Activated CD4-positive, alpha-beta T cell treated with anti-CD3 and anti-CD28 coated beads, Interleukin-2, amount 50 U/mL, for 16 hours (primary cell): ENCODE data around the gene TRPM6.

Source experiments
- DNase-seq: peaks from one replicate; pipeline ENCODE4 v3.0.0-alpha.2; 2020

TRPM6 gene

DNA sequence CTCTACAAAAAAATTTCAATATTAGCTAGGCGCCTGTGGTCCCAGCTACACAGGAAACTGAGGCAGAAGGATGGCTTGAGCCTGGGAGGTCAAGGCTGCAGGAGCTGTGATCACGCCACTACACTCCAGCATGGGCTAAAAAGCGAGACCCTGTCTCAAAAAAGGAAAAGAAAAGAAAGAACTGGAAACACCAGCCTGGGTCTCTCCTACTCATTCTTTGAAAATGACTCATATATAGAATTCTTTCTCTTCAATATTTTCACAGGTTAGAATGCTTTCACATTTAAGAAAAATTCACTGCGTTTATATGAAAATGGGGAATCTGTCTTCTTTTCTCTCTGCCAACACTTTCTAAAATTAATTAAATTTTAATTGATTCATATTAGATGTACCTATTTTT, 115.6 kb downstream of the TRPM6 start:
- DNase-seq: peak; percentile 61

DNA sequence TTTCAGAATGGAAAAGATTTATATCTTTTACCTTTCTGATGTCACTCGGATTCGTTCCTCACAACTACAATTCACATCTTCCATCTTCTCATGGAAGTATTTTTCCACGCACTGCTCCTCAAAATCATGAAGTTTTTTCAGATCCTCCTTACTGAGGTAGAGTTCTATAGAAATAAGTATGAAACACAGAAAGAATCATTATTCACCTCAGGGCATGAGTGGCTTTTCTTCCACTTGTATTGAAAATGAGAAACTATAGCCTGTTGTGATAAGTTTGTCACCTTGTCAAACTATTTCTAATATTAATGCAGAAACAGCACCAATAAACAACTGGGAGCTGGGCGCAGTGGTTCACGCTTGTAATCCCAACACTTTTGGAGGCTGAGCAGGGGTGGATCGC, 116.0 kb downstream of the TRPM6 start:
- DNase-seq: peak; percentile 8

DNA sequence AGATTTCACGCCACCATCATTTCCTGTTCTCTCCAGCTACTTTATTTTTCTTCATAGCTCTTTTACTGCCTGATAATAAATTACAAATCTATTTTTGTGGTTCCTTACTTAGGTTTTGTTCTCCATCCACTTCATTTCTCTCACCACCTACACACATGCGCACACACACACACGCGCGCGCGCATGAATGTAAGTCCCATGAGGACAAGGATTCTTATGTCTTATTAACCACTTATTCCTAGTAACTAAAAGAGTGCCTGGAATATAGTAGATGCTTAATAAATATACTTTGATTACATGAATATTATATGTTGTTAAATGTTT, 116.5 kb downstream of the TRPM6 start:
- no peak for DNase-seq

DNA sequence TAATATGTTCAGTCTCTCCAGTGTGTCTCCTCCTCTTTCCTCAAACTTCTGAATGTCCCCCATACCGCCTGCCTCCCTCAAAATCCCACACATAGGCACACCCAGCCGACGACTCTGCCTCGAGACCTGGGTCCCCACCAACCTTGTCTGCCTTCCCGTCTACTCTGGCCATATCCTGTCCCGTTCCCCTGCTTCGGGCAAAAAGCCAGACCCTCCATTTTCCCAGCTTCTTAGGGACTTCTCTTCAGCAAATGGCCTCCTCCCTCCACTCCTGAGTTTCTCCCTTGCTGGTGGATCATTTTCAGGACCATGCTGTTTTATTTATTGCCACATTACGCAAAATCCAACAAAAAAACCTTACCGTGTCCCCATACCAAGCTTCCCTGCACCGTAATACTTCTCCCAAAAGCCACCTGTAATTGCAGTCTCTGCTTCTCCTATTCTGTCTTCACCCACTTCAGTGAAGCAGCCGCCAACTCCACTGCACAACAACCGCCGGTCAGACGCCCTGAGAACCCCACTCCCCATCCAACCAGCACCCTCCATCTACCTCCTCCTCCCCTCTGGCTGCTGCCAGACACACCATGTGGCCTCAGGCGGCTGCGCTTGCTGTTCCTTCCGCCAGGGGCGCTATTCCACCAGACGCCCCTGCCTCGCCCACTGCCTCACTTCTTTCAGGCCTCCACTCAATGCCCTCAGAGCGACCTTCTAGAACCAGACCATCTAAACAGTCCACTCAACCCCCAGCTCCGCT, 117.0 kb downstream of the TRPM6 start:
- DNase-seq: peak; percentile 16

DNA sequence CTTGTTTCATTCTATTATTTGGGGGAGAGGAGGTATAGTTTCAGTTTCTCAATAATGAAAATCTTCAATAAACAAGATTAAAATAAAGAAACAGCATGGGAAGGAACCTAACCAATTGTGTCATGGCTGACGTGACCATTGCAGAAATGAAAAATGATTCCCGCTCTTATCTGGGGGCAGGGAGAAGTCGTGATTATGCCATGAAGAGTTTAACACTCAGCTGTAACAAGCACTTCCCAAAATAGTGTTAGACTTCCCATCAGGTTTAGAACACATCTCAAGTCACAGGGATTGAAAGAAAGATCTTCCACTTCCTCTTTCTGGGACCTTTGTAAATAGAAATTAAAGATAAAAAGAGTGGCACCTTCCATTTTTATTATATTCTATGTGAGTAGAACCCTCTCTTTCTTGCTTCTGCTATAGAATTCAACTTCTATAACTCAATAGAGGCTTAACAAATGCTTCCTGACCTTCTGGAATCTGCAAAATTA, 122.2 kb downstream of the TRPM6 start:
- DNase-seq: no peak

DNA sequence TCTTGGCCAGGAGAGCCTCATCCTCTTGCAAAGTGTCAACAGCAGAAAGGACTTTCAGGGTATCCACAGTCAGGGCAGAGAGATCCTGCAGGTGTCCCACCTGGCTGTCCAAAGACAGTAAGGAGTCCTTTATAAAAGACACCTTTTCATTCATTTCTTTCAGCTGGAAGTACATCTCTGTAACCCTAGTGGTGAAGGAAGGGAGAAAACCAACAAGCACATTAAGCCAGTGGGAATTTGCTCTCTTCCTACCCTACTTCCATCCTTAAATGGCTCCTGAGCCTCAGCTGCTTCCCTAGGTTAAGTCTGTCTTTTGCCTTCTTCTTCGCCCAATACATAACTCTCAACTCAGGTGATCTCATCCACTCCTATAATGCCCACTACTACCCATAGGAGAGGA, 124.8 kb downstream of the TRPM6 start:
- DNase-seq: no peak

DNA sequence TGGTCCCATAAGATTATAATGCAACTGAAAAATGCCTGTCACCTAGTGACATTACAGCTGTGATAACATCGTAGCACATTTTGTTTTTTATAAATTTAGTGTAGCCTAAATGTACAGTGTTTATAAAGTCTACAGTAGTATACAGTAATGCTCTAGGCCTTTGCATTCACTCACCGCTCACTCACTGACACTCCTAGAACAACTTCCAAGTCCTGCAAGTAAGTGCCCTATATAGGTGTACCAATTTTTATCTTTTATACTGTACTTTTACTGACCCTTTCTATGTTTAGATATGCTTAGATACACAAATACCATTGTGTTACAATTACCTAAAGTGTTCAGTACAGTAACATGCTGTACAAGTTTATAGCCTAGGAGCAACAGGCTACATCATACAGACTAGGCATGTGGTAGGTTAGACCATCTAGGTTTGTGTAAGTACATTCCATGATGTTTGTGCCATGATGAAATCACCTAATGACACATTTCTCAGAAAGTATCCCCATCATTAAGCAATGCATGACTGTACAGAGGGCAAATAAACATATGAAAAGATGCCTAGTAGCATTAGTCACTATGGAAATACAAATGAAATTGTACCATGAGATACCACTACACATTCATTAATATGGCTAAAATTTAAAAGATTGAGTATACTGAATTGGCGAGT, 127.6 kb downstream of the TRPM6 start:
- DNase-seq: no peak

DNA sequence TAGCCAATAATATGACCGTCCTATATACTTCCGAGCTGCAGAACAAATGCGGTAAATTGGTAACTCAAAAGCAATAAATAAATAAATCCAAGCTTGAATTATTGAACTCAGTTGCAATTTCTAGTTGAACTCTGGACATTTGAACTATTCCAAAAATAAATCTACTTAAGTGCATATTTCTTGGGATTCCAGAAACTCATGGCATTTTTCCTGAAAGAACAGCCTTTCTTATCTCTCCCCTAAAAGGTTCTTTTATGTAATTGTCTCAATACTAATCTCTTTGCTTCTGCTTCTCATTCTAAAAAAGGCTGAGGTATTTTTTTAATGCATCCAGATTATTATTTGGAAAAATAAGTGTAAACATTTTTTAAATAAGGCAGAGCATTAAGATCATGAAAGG, 131.7 kb downstream of the TRPM6 start:
- DNase-seq: no peak

DNA sequence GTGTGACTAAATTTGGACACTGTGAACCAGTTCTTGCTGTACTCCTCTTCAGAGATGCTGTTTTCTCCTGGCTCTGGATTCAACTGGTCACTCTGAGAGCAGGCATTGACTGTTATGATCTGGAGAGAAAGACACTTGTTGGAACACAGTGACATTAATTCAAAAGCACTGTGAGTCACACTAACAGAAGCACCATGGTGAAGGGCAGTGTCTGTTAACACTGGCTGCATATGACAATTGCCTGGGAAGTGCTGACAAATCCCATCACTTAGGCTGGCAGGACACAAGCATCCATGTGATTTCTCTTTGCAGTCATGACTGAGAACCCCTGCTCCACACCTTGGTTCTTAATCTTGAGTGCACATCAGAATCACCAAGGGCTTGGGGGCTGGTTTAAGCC, 132.4 kb downstream of the TRPM6 start:
- DNase-seq: no peak

DNA sequence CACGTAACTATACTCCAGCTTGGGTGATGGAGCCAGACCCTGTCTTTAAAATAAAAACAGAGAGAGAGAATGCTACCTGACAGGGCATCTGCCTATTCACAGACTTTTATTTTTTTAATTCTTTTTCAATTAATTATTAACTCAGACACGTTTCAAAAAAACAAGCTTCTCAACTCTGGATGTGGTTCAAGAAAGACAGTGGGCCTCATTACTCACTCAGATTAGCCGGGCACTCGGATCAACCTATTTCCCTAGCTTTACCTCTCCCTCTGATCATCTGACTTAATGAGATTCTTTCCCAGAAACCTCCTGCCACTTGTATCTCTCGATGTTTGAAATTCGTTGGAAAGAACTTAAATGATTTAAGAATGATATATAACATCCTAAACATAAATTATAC, 134.1 kb downstream of the TRPM6 start:
- DNase-seq: no peak

DNA sequence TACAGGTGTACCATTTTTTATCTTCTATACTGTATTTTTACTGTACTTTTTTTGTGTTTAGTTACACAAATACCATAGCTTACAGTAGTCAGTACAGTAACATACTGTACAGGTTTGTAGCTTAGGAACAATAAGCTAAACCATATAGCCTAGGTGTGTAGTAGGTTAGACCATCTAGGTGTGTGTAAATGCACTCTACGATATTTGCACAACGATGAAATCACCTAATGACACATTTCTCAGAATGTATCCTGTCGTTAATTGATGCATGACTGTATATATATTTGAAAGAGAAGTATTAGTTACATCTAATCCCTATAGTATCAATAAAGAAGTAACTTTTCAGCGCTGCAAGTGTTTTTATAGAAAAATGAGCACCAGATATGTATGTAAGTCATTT, 138.8 kb downstream of the TRPM6 start:
- no peak for DNase-seq

DNA sequence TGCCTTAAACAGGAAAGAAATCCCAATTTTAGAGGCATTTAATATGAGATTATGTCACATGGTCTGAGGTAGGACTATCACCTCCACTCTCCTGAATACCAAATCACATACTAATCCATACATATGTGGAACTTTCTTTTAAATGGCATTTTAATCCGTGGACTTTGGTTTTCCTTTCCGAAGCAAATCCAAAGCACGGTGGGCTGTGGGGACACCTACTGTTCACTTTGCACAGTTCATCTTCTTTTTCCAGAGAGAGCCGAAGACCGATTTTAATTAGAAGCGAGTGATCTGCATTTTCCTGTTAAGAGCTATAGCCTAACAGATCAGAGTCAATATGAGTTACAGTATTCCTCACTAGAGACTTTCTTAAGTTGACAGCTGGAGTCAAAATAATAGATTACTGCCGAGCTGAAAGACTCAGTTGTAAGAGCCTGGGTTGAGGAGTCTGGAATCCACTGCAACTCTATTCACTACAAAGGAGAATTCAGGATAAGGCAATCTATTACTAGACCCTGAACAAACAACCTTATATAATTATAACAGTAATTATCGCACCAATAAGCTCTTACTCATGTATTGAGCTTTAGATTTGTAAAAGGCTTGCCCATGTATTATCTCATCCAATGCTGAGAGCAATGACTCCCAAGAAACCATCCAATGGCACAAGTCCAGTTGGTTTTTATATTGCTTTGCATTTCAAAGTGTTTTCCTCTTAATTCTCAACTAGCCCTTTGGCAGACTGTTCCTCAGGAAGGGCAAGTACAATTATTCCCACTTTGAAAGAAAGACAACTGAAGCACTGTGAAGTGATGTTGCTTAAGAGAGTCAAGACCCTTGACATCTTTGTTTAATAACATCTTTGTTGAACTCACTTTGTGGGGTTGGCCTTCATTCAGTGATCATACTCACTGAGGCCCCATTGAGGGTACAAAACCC, 144.7 kb downstream of the TRPM6 start:
- peak; percentile 10 for DNase-seq

DNA sequence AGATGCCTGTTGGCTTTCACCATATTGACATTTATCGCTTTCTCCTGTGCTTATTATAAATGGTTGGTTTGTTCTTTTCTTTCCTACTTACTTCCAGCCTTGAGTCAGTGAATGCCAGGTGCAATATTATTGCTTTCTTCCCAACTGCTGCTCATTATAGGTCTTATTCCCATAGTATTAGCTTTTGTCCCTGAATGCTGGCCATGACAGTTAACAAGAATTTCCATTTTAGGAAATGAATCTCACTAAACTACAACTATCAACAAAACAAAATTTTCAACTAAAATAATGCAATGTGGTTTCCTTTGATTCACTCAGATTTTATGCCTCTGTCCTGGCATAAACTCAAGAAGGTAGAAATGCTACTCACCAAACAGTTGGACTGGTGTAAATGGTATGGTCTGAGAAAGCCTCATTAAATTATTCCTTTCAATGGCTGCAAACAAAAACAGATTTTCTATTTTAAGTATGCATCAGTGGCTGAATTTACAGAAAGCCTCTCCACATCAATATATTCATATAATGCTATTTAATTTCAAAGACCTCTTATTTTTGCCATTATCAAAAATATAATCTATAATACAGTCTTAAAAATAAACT, 145.4 kb downstream of the TRPM6 start:
- DNase-seq: no peak

DNA sequence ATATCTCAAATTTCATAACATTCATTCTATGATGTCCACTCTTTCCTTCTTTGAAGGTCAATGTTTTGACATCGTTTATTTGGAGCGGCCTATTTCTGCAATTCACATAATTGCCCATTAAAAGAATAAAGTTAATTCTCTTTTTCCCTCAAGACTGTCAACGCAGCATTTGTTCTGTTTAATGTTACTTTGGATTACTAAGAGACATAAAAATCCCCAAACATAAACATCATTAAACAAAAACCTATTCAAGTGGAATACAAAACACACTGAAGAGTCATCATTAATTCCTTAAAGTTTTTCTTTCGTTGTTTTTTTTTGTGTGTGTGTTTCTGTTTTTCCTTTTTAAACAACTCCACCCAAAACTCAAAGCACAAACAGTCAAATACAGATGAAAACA, 151.1 kb downstream of the TRPM6 start:
- DNase-seq: no peak

DNA sequence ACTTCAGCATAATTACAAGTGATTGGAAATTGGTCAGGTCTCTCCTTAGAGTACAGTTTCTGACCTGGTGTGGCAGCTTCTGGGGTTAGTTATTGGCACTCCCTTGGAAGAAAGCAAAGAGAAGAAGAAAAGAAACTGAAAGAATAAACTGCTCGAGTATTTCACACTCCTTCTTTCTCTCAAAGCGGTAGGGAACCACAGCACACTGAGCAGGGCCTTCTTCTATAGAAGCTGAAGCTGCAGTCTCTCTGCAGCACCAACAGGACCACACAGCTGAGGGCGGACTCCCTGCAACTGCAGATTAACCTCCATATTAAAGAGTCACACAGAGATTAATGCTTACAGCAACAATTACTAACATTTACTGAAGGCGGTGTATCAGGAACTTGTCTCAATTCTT, 152.0 kb downstream of the TRPM6 start:
- no peak for DNase-seq

DNA sequence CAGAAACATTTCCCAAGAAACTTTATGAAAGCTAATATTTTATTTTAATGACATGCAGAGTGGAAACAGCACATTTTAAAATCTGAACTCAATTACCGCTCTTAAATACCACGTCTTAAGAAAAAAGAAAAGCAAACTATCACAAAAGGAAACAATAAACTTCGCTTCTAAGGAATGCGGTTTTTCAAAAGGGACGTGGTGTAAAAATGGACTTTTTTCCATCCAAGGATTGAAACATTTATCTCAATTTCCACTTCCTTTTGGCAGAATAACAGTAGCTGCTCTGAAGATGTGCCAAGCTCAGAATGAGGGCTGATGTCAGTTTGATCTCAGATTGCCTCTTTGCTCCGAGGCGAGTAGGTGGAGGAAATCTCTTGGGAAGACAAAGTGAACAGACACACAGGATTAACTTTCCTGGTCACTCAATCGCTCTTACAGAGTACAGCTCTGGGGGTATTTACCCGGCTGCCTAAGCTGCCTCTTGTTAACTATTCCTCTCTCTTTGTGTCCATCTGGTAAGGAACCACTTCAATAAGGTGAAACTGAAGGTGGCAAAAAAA, 158.5 kb downstream of the TRPM6 start:
- DNase-seq: no peak

DNA sequence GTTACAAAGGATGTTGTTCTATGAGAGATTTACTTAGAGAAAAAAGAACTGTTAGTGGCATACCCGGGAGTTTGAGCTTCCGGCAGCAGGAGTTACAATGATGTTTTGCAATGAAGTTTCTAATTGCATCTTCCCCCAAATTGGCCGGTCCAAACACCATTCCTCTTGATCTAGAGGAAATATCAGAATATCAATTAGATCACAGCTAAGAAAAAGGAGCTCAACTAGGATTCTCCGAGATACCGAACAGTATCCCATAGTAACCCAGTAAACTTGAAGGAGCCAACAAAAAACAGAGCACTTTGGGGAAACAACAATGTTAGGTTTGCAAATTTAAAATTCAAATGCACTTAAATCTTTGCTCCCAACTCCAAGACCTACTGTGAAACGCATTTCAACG, 159.5 kb downstream of the TRPM6 start:
- no peak for DNase-seq

DNA sequence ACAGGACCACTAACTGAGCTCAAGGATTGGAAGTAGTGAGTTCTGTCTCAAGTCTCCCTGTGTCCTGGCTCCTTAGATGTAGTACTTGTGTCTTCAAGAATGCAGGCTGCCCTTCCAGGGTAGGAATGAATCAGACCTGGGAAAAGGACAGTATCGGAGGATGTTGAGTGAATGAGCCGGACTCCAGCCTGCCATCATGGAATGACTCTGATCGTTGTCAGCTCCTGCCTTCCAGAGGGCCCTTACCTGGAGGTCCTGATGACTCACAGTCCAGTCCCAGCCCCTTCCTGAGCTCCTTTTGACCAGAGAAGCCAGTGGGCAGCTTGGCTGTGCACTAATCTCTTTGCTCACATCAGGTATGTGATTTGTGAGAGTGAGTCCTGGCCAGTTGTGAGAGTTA, 161.1 kb downstream of the TRPM6 start:
- no peak for DNase-seq

DNA sequence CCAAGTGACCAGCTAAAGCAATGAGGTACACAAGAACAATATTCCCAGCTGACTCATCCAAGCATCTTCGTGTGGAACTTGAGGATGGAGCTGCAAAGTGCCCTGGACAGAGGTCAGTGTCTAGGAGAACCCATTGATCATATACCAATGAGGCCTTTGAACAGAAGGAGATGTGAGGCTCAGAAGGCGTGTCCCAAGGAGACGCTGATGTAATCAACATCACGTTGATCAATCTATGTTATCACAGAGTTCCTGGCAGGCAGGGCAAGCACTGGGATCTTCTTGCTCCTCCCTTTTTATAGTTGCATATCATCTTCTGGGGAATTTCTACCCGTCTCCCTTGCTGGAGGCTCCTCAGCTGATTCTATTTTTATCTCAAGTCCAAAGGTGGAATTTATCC, 163.4 kb downstream of the TRPM6 start:
- no peak for DNase-seq

DNA sequence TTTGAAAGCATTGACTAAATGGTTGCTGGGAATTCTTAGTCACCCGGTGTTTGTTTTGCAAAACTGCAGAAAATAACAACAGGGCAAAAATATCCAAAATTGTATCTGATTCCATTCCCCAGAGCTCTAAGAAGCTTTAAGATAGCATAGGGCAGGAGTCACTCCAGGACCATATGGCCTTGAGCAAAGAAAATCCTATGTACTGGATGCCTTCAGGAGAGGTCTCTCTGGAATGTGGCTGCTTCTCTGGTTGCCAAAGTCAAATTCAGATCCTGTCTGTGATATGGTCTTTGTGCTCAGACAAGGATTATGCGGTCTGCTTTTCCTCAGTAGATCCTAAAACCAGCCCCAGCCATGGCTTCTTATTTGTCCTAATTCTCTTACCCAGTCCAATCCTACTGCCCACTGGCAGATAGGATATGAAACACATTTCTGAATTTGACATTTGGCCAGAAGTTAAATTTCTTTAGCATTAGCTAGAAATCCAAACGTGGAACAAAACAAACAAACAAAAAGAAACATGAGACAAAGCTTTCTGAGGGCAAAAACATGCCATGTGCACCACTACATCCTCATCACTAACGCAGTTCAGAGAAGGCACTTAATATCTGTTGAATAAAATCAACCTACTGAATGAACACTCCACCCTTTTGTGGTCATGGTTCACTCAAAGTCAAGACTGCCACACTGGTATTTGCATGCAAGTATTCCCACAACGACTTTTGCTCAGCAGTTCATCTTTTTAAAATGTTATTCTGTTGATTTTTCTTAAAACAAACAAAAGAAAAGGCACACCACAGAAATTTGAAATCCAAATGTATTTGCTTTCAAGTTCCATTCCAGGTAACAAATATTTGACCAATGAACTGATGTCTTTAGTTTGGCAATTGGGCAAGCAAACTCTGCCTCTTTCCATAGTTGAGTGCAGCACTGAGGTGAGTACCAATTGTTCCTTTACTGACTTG, 165.7 kb downstream of the TRPM6 start:
- DNase-seq: no peak

DNA sequence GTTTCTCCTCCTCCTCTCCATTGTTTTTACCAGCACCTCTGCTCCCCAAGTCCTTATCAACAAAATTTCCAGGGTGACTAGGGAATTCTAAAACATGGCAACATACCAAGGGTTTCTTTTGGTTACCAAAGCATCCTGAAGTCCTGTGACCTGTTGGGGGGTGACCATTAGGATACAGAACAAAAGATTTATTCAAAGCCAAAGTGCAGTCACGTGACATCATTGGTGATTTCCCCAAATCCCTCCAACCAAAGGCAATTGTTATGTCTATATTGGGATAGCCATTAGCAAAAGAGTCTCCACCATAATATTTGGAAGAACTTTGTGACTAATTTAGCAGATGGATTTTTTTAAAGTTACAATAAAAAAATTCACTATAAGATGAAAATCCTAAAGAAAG, 168.4 kb downstream of the TRPM6 start:
- DNase-seq: no peak

DNA sequence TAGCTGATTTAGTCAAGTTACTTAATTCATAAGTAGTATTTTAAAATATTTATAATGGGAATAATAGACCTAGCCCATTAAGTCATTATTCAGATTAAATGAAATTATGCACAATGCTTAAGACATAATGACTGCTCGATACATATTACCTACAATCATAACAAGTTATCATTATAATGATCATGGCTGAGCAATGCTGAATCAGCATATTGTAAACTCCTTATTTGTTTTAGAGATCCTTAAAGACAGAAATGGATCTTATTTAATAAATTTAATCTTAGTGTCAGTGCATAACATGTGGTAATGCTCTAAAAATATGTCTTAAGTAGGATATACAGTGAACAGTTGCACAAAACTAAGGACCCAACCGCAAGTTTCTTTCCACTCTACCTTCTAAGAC, 169.0 kb downstream of the TRPM6 start:
- DNase-seq: no peak
